Left lung (tissue), 10 donors: ENCODE results near the gene HYAL4. TPM values are rescaled to one million over a fixed set of nuclear protein-coding genes. Genes with fewer than 3 reads are reported as not detected.

Experiments
- ATAC-seq: fragments of 200-7000 bp; cut with Tn5 transposase; one replicate; pipeline ENCODE4 v1.9.1; 2020; ENCODE audit warnings: moderate library complexity
- DNase-seq, 4 donors: peaks; one replicate each; pipeline ENCODE4 v3.0.0-alpha.2; 2013 to 2020
- H3K27ac ChIP-seq, 2 donors: fragments of 200-600 bp; sonication (generic) in 1 of 2; one replicate each; pipeline versions ENCODE4 v1.5.0 to v1.8.0; 2020 to 2021
- H3K27me3 ChIP-seq, 2 donors: fragments of 200-600 bp; sonication (generic) in 1 of 2; one replicate each; pipeline versions ENCODE4 v1.5.0 to v1.8.0; 2020 to 2021
- H3K36me3 ChIP-seq, 2 donors: fragments of 200-600 bp; sonication (generic) in 1 of 2; one replicate each; pipeline versions ENCODE4 v1.5.0 to v1.8.0; 2020 to 2021
- H3K4me1 ChIP-seq, 2 donors: fragments of 200-600 bp; one replicate each; pipeline ENCODE4 v1.8.0; 2021
- H3K4me3 ChIP-seq, 2 donors: fragments of 200-600 bp; sonication (generic) in 1 of 2; one replicate each; pipeline versions ENCODE4 v1.5.0 to v1.8.0; 2020 to 2021; ENCODE audit warnings: mild to moderate bottlenecking in 1 of 2
- H3K9me3 ChIP-seq, 2 donors: fragments of 200-600 bp; sonication (generic) in 1 of 2; one replicate each; pipeline versions ENCODE4 v1.5.0 to v1.8.0; 2020 to 2021
- CTCF ChIP-seq, 2 donors: fragments of 200-600 bp; sonication (generic) in 1 of 2; IDR thresholded peaks; one replicate each; pipeline versions ENCODE4 v1.5.0 to v1.8.0; 2021; ENCODE audit warnings: antibody characterized with exemption in 2 of 2
- intact Hi-C, 2 donors: fragments of 100-400 bp; cut with DNase I; formaldehyde crosslinking; loops; one replicate each; pipeline versions ENCODE4 v1.11.2 to v1.14.2; 2022
- polyA plus RNA-seq, 6 donors: library from polyadenylated mRNA; unstranded; fragments of 120-200 nt; gene quantifications; one replicate each; pipeline ENCODE4 v1.2.1, GENCODE V29; 2013; ENCODE audit not compliant: insufficient read length in 6 of 6
- total RNA-seq, 2 donors: library from RNA; stranded (reverse); fragmentation: NEBNext Ultra II Directional; extraction: Animal tissue kit (Norgen Biotek cat#: 25700); gene quantifications; one replicate each; pipeline ENCODE4 v1.2.1, GENCODE V29; 2021
- donor health status: DM: no; HTN: yes; CAD: no.
- donor health status: DM: no; HTN: no; CAD: no.

The HYAL4 gene
- total and polyA plus RNA-seq, 8 donors, result 0.07 to 0.44 (median 0.09) TPM; not detected in 5

- H3K4me1 ChIP-seq, result no peaks in the 10 kb centered on the region
- H3K9me3 ChIP-seq, result no peaks in the 10 kb centered on the region
- H3K4me3 ChIP-seq, result peak overlapping the region in 1 of 2 donors; percentile 8
- H3K27ac ChIP-seq, result peak overlapping the region; percentile 72 to 73
- H3K36me3 ChIP-seq, result no peaks in the 10 kb centered on the region
- DNase-seq, result no peak
- no peak for TF ChIP-seq CTCF (IDR thresholded peaks at IDR 0.05)
- intact Hi-C loops, result loop anchor here in 1 of 2 donors (10.0 kb wide), 1 partner anchor 66 kb away; no protein-coding TSS in a partner anchor
- H3K27me3 ChIP-seq, result no peaks in the 10 kb centered on the region
- peak; percentile 67 for ATAC-seq
These were observed 46.3 kb upstream of the HYAL4 start for GRCh38 chr7:123798532-123799188.

GRCh38 chr7:123802249-123802648 lies 42.7 kb upstream of the HYAL4 start:
- TF ChIP-seq CTCF (IDR thresholded peaks at IDR 0.05), result no peak
- Histone ChIP-seq H3K9me3 (no peaks in the 10 kb centered on the region), H3K27ac (no peak overlapping the region), H3K36me3 (no peaks in the 10 kb centered on the region), H3K27me3 (no peaks in the 10 kb centered on the region), H3K4me3 (no peak overlapping the region), H3K4me1 (no peaks in the 10 kb centered on the region)
- DNase-seq, result no peak
- intact Hi-C loops, result no loop called here
- no peak for ATAC-seq

- H3K27me3 ChIP-seq, result no peaks in the 10 kb centered on the region
- TF ChIP-seq CTCF (IDR thresholded peaks at IDR 0.05), result no peak
- intact Hi-C loops, result no loop called here
- ATAC-seq (no peak), DNase-seq (no peak)
- H3K4me3 ChIP-seq, result no peak overlapping the region
- H3K4me1 ChIP-seq, result no peaks in the 10 kb centered on the region
- no peaks in the 10 kb centered on the region for H3K36me3 ChIP-seq
- H3K9me3 ChIP-seq, result peaks cover 0 to 10% of the 10 kb centered on the region in 2 donors
- no peak overlapping the region for H3K27ac ChIP-seq
These were observed 39.7 kb upstream of the HYAL4 start for GRCh38 chr7:123805287-123805686.

- H3K4me3 ChIP-seq, result no peak overlapping the region
- ATAC-seq, result no peak
- H3K4me1 ChIP-seq, result no peaks in the 10 kb centered on the region
- no peaks in the 10 kb centered on the region for H3K36me3 ChIP-seq
- H3K27ac ChIP-seq, result no peak overlapping the region
- DNase-seq, result no peak
- H3K27me3 ChIP-seq, result no peaks in the 10 kb centered on the region
- TF ChIP-seq CTCF (IDR thresholded peaks at IDR 0.05), result no peak
- intact Hi-C loops, result no loop called here
- peaks cover 0 to 10% of the 10 kb centered on the region in 2 donors for H3K9me3 ChIP-seq
These were observed 35.5 kb upstream of the HYAL4 start for GRCh38 chr7:123809471-123809870.

- TF ChIP-seq CTCF (IDR thresholded peaks at IDR 0.05), result no peak
- no peak for ATAC-seq
- Histone ChIP-seq H3K9me3 (peaks cover 0 to 10% of the 10 kb centered on the region in 2 donors), H3K4me3 (no peak overlapping the region), H3K27ac (no peak overlapping the region), H3K36me3 (no peaks in the 10 kb centered on the region), H3K4me1 (no peaks in the 10 kb centered on the region), H3K27me3 (no peaks in the 10 kb centered on the region)
- DNase-seq, result no peak
- intact Hi-C loops, result no loop called here
These were observed 33.9 kb upstream of the HYAL4 start for GRCh38 chr7:123811056-123811455.
